Dermis microvascular lymphatic vessel endothelial cell (primary cell): ENCODE measurements around the gene DAAM1. TPM values are rescaled to one million over a fixed set of nuclear protein-coding genes. Genes with fewer than 3 reads are reported as not detected.
A peak's percentile ranks its signal among the peaks of the same experiment; 100 is the strongest.

Experiments
- DNase-seq, 2 donors: peaks; one replicate each; pipeline versions ENCODE4 v3.0.0 to v3.0.0-alpha.2; 2010; ENCODE audit warnings: low read depth in 2 of 2
- total RNA-seq: library from RNA; depleted of rRNA; stranded (reverse); fragments of >200 nt; gene quantifications from 2 replicates; pipeline ENCODE4 v1.2.1, GENCODE V29; 2014

The DAAM1 gene
- total RNA-seq: 32.1 and 39.2 TPM in 2 replicates

DNA sequence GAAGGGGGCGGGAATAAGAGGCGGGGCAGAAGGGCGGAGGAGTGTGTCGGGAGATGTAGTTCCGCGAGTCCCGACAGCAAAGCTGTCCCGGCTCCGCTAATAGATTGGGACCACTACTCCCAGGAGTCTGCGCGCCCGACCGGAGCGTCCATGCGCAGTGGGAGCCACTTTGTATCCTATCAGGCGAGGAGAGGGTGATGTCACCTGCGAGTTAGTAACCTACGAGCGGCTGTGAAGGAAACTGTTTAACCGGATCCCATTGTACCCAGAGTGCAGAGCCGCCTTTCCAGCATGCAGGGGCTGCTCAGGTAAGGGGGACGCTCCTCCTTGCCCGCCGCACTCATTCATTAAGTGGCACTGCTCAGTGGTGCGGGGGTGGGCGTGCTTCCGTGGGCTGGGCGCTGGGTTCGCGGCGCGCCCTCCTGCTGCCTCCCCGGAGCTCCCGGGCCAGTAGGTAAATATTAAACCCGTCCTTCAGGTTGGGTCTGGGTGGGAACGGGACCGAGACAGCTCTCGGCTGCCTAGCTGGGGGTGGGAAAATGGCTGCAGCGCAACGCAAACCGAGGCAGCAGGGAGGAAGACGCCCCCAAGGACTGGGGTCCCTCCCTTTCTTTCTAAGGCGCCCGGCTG lies at the start of gene DAAM1:
TSS of gene DAAM1 (plus strand) at position 207 of the 630 bp plus-strand sequence. CDS start 74,811 bp downstream, outside the sequence.
- DNase-seq: peak; percentile 97 to 99

DNA sequence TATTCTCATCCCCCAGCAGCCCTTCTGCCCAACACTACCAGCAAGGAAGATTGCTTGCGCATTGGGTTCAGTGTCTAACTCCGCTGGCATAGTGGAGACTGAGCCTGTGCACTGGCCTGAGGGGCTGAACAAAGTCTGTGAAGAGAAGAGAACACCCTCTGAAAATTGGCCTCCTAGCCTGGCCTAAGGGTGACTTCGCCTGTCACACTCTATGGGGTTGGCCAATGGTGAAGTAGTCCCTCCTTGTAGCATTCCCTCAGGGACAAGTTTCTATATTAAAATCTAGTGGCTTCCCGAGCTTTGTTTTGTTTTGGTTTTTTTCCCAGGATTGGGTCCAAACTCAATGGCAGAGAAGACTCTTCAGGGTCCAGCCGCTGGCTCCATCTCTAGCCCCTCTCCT lies 49.1 kb upstream of the DAAM1 start:
- DNase-seq: no peak

DNA sequence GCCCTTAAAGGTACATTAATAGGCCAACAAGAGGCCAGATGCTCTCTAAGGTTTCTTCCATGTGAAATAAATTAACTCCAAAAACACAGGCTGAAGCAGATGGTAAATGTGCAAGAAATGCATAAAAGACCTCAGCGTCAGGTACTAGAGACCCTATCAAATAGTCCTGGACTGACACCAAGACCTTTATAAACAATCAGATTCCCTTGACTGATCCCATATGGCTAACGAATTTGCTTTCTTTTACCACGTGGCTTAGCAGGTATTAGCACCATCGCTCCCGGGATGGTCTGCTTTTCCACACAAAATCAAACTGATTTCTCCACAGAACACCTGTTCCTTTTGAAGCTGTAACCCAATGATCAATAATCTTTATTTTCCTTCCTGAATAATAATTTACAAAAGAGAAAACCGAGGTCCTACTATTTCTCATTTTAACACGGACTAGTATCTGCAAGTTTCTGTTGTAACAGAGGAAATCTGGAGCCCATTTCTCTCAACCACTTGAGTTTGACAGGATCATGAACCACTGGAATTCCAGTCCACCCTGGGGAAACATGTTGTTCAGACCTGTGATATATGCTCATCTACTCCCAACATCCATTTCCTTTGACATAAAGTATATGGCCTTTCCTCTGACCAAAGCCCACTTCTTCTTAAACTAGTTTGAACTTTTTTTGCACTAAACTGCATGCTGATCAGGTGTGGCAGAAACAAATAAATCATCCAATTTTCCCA lies 48.2 kb upstream of the DAAM1 start:
- no peak for DNase-seq

DNA sequence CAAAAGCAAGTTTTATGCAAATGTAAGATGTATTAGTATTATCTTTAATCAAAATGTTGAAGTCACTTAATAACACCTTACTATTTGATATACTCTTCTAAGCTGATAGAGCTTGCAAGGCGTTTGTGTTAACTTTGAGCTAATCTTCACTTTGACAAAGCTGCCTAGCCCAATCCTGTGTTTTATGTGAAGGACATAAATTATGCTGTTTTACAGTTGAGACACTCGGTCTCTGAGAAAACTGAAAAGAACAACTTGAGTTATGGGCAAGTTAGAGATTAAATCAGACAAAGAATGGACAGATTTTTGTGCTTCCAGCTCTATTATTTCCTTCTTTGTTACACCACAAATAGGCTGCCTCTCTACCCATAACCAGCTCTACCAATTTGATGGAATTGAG lies 42.0 kb upstream of the DAAM1 start:
- DNase-seq: no peak

DNA sequence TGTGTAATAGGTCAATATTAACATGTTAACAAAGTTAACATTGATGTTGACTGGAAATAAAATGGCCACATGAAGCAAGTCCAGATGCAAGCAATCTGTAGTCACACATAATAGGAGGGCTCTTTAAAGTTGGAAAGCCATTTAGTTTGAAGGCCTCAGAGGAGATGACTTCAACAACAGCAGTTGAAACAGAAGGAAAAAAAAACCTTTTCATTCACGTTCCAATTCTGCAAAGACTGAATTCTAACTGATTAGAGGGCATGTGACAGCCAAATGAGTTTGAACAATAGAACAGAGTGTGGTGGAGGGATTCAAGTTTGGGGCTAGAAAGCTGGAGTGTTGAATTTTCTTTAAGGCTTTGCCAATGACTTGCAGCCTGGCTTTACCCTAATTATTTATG lies 41.5 kb upstream of the DAAM1 start:
- no peak for DNase-seq

DNA sequence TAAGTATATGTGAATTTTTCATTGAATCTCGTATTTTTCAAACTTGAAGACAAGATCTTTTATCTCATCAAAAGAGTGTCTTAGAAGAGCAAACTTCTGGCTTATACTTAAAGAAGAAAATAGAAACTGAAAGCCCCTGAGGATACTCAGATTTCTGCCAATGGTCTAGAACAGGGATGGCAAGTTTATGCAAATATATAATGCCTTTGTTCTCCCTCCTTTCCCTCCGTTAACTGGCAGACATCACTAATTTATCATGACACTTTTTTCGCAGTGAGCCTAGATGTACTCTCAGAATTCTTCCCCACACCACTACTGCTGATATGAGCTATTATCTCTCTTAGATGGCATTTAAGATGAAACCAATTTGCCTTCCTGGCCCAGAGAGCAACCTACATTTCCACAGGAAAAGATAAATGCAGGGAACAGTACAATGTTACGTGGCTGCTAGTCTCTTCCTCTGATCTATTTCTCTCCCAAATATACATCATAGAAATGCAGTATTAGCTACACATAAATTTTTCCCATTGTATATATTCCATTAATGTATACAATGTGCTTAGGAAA lies 40.0 kb upstream of the DAAM1 start:
- DNase-seq: no peak

DNA sequence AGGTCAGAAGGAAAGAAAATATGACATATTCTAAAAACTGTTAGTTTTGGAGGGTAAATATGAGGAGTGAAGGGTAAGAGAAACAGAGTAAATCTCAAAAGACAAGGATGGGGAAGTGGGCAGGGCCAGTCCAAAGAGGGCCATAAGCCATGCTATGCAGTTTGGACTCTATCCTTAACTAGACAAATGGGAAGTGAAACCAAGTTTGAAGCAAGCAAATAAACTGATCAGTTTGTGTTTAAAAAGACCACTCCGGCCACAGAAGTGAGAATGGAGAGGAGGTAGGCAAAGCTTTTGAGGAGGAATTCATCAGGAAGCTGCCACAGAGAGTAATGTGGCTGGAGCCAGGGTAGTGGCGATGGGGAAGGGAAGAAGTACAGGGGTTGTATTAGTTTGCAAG lies 37.5 kb upstream of the DAAM1 start:
- DNase-seq: no peak

DNA sequence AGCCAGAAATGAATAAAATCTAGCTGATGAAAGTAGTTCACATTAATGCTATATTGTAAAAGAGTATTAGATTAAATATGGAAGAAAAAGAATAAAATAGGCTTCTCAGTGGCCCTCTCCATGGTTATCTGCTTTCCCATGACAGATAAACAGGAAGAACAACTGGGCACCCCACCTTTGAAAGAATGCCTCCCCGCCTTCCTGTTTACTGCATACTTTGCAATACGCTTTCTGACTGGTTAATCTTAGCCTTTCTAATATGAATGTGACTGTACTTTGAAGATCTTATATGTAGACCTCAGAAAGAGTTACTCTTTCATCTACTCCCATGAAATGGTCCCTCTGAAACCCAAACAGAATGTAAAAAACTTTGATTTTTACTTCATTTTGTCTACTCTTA lies 34.1 kb upstream of the DAAM1 start:
- peak; percentile 17 to 19 for DNase-seq

DNA sequence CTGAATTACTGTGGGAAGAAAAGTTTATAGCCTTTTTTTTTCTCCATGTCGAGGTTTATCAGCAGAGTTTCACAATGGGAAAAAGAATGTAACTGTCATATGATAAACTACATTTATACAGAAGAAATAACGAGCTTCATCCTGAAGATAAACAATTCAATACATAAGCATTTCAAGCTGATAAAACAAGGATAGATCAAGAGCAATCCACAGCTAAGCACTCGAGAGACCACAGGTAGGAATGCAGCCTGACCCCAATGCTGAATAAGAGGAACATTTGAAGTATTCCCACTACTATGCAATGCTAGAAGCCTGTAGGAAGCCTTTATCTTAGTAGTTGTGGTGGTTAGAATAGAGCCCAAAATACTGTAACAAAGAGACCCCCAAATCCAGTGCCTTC lies 32.6 kb upstream of the DAAM1 start:
- no peak for DNase-seq

DNA sequence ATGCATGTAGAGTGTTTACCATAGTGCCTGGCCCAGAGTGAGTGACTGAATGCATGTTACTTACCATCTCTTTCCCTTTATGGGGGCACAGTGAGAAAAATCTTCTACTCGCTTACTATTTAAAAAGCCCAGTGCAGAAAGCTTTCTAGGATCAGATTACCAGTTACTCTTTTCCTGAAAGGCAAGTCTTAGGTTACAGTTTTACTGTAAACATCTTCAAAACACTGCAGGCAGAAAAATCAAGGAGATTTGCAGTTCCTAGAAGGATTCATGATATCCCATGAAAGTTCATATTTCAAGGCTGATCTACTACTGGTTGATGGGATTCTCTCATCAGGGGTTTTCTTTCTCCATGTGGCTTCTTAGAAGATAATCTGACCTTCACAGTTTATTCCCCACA lies 29.3 kb upstream of the DAAM1 start:
- DNase-seq: no peak

DNA sequence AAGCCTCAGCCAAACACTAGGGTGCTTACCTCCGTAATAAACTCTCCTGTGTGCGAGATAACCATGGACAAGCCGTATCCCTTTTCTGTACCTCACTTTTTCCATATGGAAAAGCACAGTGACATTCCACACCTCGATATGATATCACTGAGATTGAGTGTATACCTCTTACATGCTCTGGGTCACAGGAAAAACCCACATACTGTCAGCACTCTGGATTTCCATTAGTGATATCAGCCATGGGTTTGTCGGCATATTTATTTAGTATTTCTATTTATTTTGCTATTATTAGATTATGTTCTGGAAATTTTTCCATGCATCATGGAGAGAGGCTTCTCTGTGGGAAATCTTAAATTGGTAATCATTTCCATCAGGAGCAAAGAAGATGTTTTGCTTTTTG lies 28.0 kb upstream of the DAAM1 start:
- DNase-seq: peak in 1 of 2 donors; percentile 6

DNA sequence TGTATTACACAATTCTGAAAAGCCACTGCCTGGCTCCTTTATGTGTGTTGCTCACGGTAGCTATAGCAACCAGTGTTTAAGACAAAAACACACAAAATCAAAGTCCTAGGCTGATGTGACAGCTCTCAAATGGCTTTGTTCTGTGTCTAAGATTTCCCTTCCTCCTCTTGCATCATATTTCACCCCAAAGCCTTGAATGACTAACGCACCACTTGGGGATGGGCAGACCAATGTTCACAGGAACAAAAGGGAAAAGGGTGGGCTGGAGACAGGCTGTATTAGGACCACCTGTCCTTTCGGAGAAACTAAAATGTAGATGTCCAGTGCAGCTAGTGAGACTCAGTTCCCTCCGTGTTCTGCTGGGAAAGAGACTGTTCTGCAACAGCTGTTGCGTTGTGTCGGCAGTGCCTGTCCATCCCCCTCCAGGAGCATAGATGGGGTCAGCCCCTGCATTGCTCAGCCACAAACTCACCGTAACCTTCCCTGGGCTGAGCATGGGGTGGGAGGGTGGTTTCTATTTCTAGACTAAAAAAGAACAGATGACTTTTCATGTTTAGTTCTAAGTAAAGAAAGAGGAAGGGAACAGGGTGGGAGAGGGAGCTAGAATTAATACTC lies 26.8 kb upstream of the DAAM1 start:
- DNase-seq: peak in 1 of 2 donors; percentile 16

DNA sequence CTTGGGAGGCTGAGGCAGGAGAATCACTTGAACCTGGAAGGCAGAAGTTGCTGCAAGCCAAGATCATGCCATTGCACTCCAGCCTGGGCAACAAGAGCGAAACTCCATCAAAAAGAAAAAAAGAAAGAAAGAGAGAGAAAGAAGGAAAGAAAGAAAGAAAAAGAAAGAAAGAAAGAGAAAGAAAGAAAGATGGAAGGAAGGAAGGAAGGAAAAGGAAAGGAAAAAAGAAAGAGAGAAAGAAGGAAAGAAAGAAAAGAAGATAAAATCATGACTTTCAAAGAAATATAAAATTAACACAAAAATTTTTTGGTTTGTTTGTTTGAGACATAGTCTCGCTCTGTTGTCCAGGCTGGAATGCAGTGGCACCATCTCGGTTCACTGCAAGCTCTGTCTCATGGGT lies 22.2 kb upstream of the DAAM1 start:
- no peak for DNase-seq

DNA sequence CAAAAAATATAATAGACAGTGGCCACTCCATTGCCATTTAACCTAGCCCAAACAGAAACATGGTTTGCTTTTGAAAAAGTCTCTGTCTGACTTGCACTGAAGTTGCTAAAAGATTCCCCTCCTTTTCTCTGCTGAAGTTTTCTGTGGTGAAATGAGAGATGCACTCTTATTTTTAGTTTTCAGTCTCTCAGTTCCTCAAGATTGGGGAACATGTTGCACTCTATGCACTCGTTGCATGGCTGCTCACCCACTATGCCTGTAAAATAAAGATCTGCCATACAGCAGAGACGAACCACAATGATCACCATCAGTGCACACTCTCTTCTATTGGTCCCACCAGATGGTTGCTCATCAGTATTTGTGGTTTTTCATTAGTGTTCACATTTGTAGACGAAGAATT lies 13.1 kb upstream of the DAAM1 start:
- no peak for DNase-seq

DNA sequence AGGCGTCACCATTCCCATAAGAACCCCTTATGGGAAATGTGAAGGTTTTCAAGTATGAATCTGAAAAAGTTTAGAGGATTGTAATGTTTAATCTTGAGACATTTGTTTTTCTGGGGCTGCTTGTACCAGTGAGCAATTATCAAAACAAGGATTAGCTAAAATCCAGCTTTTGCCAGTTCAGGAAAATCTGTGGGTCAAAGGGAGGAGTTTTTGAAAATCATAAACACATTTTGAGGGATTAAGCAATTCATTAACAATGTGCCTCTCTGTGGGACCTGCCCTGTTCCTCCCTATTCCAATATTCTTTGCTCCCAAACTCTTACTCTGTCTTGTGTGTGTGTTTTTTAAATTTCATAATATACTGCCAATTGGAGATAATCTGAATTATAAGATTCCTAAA lies 11.7 kb upstream of the DAAM1 start:
- DNase-seq: no peak

DNA sequence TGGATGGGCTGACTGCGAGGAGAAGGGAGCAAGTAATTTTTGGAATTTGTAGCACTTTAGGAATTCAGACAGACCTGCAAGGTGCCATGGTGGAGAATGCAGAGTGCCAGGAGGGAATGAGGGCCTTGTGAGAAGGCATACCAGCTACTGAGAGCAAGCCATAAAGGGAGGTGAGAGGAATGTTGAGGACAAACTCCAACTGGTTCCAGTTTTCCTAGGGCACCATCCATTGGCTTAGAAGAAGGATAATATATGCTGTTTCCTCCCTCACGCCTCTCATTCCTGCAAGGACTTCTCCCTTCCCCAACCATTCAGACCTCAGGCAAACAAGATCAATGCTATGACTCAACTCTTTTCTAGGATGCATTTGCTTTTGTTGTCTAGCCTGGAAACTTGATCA lies 11.2 kb upstream of the DAAM1 start:
- DNase-seq: no peak

DNA sequence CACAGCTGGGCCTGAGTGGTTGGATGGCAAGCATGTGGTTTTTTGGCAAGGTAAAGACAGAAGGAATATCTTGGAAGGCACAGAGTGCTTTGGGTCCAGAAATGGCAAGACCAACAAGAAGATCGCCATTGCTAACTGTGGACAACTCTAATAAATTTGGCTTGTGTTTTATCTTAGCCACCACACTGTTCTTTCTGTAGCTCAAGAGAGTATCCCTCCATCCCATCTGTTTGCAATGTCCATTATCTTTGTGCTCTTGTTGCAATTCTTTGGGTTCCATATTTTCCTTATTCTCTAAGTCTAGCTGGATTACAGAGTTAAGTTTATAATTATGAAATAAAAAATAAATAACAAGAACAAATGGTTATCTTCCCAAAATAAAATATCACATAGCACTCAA lies 6.7 kb upstream of the DAAM1 start:
- DNase-seq: no peak

DNA sequence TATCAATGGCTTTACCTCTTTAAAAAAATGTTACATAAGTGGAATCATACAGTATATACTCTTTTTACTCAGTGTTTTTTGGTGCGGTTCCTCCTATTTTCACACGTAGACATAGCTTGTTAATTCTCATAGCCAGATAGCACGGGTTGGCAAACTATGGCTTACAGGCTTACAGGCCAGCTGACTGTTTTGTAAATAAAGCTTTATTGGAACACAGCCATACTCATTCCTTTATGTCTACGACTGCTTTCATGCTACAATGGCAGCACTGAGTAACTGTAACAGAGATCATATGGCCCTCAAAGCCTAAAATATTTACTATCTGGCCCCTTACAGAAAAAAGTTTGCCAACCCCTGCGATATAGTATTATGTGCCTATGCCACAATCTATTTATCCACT lies 5.8 kb upstream of the DAAM1 start:
- DNase-seq: no peak

DNA sequence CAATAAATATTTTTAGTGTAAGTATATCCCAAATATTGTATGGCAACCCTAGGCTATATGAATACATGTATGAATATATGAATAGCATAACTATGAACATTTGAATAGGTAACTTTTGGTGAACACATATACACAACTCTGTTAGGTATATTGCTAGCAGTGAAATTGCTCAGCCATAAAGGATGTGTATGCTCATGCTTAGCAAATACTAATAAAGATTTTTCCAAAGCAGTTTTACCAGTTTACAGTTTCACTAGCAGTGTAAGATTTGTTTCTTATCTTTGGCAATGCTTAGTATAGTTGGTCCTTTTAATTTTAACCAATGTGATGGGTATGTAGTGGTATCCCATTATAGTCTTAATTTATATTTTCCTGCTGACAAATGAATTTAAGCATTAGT lies 5.3 kb upstream of the DAAM1 start:
- DNase-seq: no peak

DNA sequence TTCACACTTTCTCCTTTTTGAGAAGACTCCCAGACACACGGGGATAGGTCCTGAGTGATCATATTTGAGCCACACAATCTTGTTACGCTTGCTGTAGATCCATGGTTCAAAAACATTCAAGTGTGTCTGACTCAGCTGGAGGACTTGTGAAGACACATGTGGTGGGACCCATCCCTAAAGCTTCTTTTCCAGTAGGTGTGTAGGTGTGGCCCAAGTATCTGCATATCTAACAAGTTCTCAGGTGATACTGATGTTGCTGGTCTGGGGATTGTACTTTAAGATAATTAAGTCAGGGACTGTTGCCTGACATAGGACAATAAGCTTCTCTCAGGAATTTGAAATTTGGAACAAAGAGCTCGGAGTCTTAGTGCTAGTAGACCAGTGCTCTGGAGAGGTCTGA lies 4.1 kb upstream of the DAAM1 start:
- no peak for DNase-seq

DNA sequence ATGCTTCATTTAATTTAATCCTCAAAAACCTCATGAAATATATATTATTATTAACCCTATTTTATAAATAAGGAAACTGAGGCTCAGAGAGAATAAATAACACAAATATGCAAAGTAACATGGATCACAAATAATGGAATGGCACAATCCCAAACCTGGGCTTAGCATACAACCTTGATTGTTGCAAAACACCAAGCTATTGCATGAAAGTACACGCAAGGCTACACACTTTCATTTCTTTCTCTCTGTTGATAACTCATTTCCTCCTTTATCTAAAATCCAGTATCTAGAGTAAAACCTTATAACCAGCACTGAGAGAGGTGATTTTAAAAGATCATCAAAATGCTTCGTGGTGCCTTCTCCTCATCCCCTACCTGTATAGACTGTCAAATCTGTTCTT lies 2.8 kb upstream of the DAAM1 start:
- no peak for DNase-seq

DNA sequence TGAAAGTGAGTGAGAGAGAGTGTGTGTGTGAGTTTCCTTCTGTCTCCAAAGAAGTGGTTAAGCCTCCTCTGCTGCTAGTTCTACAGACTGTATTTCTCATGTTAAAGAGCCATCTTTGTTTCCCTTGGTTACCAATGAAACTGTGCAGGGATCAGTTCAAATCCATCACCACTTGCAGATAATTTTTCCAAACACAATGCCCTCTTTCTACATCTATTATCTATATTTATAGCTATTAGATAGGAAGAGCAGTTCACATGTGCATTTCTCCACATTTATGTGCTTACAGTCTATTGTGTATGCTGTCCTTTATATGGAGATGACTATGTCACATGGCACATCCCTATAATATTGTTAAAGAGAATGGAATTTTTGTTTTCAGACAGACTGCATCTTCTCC lies 2.2 kb upstream of the DAAM1 start:
- DNase-seq: no peak

DNA sequence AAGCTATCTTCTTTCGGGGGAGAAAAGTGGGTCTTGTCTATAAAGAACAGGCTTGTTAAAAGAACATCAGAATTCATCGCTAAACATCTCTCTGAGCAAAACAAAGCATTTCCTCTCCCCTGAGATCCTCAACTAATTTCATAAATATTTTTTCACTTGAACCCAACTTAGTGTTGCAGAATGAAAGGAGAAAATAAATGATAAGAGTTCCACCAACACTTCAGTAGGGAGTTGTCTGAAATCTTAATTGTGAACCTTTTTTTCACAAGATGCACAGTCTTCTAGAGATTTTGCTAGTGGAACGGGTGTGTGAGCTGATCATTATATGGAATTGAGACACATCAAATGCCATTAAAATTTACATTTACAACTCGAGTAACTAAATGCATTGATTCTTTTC lies 1.3 kb upstream of the DAAM1 start:
- no peak for DNase-seq
